NCI-H774 (cell line): ENCODE measurements around the gene ZGPAT.

Experiments used
- DNase-seq: peaks from one replicate; lab custom pipeline; 2025; lab: John Stamatoyannopoulos, UW

Gene ZGPAT

DNA sequence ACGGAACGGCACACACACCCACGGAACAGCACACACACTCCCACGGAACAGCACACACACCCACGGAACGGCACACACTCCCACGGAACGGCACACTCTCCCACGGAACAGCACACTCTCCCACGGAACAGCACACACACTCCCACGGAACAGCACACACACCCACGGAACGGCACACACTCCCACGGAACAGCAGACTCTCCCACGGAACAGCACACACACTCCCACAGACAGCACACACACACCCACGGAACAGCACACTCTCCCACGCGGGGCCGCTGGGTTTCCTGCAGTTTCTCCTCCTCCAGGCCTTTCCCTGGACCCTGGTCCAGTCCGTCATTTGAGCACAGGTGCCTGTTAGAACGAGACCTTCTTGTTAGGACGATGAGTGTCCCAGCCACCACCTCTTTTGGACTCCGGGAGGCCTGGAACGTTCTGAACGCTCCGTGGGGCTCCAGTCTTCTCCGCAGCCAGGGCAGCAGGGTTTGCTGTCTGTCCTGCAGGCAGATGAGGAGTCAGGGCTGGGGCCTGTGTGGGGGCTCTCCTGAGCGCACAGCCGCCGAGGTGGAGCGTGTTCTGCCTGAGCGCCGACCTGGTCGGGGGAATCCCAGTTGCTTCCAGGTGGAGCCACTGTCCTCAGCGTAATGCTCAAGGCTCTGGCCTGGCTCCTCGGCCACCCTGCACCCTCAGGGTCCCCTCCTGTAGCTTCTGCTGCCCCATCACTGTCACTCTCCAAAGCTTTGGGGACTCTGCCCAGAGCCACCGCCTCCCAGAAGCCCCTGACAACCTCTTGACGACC, 29.0 kb upstream of the ZGPAT start:
- DNase-seq = no peak

DNA sequence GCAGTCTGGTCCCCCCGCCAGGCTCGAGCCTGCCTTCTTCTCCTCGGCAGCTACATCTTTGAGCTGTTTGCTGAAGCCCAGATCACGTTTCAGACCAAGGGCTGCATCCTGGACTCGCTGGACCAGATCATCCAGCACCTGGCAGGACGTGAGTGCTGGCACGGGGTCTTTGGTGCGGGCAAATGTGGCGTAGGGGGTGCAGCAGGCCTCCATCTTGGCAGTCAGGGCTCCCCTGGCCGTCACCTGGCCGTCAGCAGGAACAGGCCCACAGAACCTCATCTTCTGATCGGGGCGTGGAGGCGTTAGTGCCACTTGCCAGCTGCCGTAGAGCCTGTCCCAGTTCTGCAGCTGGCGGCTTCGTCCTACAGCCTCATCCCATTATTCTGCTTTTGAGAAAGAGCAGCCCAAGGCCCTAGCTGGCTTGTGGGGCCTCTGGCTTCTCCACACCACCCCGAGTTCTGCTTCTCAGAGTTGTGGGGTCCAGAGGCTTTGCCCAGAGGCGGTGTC, 28.0 kb upstream of the ZGPAT start:
- no peak for DNase-seq

DNA sequence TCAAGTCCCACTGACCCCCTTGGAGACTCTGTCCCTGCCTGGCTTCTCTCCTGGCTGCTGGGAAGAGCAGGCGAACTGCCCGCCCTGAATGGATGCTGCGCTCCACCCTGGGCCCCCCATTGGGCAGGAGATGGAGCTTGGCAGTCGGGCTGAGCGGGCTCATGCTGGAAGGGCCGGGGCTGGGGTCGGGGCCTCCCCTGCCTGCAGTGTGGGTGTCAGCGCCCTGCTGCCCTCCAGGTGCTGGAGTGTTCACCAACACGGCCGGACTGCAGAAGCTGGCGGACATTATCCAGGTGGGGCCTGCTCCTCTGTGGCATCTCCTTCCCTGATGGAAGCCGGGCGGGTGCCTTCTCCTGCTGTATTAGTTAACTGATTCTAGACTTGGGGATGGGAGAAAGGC, 27.4 kb upstream of the ZGPAT start:
- no peak for DNase-seq

DNA sequence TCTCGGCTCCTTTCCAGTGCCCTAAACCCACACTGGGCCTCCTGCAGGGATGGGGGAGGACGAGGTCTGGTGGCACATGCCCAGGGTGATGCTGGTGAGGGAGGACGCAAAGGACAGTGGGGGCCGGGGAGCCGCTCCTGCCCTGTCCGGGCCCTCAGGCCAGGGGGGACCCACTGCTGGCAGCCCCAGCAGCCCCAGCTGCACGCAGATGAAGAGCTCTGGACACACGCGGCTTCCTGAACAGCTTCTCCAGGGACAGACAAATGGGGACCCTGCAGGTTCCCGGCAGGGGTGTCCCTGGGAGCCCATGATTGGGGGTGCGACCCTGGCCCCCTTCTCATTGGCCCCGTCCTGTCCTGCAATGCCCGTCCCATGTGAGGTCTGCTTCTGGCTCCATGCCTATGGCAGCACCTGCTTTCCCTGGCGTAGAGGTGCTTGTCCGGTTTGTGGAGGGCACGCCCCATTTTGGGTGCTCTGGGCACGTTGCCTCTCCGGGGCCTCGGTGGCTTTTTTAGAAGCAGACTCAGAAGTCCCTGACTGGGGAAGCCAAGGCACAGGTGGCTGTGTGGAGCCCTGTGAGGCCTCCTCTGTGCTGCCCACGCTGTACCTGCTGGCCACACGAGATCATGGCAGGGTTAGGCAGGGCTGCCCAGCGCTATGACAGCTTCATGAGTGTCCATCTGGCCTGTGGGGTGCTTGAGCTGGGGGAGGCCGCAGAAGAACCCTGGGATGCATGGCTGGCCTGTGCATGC, 26.8 kb upstream of the ZGPAT start:
- DNase-seq = no peak

DNA sequence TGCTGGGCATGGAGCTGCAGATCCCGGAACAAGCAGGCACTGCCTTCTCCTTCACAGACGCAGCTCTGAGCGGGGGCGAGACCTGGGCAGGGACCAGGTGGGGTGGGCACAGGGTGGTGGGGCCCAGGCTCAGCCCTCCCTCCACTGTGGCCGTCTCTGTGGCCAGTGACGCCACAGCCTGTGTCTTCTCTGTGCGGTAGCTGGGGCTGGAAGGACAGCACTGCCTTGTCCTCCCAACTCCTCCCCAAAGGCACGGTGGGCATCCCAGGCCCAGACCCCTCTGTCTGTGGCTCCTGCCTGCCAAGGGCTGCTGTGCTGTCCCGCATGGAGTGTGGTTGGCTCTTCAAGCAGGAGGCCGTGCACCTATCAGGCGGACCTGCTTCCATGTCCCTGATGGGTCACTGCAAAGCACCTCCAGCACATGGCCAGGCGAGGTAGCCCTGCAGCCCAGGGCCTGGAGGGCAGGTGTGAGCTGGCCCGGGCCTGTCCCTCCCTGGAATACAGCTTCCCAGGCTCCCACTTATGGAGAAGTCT, 26.2 kb upstream of the ZGPAT start:
- DNase-seq = no peak

DNA sequence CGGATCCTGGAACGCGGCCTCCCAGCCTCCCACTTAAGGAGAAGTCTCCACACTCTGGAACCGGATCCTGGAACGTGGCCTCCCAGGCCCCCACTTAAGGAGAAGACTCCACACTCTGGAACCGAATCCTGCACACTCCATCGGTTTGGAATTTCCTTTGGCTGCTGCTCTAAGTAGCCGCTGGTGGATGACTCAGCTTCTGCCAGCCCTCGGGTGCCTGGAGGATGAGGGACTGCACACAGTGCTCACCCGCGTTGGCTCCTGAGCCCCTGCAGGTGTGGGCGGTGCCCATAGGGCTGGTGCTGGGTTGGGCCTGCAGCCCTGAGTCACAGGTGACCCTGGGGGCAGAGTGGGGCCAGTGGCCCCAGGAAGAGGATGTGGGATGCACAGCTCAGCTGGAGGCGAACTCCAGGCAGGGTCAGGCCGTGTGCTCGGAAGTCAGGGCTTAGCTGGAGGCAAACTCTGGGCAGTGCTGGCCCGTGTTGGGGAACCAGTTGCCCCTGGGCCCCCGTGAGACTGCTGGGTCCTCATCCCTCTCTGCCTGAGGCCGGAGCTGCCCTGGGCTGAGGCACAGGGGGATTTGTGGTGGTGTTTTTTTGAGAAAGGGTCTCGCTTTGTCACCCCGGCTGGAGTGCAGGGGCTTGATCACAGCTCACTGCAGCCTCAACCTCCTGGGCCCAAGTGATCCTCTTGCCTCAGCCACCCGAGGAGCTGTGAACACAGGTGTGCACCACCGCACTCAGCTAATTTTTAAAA, 25.3 kb upstream of the ZGPAT start:
- DNase-seq = no peak

DNA sequence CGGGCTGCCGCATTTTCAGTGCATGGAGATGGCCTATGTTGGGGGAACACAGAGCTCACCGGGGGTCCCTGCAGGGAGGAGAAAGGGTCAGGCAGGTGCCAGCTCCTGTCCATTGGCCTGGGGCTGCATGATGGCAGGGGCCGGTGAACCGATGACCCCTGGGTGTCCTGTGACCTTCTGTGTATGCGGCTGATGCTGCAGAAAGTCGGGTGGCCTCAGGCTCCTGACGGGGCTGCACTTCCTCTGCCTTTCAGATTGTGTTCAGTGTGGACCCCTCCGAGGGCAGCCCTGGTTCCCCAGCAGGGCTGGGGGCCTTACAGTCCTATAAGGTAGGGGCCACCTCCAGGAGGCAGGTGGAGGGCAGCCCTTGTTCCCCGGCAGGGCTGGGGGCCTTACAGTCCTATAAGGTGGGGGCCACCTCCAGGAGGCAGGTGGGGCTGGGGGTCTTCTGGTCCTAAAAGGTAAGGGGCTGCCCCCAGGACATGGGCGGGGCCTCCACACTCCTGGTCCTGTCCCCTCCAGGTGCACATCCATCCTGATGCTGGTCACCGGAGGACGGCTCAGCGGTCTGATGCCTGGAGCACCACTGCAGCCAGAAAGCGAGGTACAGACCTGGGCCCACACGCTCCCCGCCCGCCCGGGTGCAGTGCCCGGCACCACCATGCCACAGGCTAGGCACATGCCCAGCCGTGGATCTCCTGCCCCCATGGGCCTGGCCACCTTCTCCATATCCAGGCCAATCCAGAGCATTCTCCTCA, 22.4 kb upstream of the ZGPAT start:
- no peak for DNase-seq

DNA sequence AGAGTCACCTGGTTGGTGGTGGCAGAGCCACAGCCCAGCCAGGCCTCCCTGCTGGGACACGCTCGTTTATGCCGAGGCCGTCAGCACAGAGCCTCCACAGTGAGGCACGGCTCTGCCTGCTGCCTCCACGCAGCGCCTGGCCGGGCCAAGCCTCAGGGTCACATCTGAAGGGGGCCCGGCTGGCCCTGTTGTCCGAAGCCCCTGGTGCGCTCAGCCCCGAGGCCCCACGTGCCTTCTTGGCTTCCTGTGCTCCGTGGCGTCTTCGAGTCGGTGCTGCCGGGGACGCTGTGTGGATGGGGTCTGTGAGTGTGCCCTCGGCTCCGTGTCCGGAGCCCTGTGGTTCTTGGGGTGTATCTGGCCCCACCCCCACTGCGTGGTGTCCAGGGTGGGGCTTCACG, 21.7 kb upstream of the ZGPAT start:
- no peak for DNase-seq

DNA sequence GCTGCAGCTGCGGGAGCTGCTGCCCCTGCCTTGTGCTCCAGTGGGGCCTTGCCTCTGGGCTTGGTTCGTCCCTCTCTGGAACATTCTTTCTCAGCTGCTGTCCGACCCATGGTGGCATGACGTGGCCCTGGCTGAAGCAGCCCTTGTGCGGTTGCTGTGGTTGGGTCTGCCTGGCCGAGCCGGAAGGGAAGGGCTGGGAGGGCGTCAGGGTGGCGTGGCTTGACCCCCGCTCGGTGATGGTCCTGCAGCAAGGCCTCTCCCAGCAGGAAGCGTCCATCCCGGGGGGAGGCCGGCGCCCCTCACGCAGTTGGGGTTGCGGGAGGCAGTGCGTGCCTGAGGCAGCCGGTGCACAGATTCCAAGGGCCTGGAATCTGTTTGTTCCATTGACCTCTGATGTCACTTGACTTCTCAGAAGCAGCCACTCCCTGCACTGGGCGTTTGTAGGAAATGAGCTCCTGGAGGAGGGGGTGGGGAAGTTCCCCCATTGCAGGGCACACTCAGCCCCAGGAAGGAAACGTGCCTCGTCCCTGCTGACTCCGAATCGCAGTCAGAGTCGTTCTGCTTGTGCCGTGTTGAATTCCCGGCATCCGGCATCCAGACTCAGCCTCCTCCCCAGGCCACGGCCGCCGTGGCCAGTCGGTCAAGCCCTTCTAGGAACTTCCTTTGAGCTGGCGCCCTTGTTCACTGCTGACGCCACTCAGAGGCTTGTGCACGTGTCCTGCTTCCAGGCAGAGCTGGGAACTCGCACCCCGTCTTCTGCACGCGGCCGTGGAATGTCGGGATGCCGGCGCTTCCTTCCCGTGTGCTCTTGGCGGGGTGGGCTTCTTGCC, 21.1 kb upstream of the ZGPAT start:
- DNase-seq = no peak

DNA sequence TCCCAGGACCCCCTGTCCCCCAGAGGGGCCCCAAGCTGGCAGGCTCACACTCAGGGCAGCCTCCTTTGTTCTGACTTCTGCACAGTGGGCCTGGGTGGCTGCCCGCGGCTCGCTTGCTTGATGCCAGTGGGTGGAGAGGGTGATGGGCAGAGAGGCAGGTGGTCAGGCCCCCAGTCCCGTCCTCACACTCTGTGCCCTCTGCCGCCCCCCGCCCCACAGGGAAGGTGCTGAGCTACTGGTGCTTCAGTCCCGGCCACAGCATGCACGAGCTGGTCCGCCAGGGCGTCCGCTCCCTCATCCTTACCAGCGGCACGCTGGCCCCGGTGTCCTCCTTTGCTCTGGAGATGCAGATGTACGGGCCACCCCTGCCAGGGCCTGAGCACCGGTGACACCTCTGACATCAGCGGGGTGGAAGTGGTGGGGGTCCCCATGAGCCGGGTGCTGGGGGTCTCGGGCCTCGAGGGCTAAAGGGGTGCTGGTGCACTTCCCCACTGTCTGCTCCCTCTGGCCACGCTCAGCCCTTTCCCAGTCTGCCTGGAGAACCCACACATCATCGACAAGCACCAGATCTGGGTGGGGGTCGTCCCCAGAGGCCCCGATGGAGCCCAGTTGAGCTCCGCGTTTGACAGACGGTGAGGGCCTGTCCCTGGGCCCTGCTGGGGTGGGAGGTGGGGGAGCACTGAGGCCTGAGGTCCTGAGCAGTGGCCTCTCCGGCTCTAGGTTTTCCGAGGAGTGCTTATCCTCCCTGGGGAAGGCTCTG, 20.2 kb upstream of the ZGPAT start:
- no peak for DNase-seq

DNA sequence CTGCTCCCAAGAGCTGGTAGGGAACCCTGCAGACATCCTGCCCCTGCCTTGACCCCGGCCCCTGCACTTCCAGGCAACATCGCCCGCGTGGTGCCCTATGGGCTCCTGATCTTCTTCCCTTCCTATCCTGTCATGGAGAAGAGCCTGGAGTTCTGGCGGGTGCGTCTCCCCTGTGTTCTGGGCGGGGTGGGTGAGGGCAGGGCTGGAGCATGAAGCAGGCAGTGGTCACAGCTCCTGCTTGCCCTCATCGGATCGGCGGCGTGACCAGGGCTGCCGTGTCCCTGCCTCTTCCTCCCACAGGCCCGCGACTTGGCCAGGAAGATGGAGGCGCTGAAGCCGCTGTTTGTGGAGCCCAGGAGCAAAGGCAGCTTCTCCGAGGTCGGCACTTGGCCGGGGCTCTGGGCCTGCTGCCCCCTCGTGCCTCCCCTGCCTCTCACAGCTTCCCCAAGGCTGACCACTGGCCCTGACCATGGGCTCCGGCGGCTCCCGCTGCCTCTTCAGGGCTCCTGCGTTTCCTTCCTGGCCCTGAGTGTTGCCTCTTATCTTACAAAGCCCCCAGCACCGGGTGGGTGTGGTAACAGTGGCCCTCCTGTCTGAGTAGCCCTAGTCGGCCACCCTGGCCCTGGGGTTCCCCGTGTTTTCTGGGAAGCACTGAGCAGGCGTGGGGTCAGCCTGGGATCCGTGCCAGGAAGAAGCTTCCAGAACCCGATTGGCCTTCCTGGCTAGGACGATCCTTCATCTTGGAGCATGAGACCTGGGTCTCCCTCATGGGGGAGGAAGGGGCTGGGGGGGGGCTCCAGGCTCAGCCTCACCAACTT, 19.4 kb upstream of the ZGPAT start:
- no peak for DNase-seq

DNA sequence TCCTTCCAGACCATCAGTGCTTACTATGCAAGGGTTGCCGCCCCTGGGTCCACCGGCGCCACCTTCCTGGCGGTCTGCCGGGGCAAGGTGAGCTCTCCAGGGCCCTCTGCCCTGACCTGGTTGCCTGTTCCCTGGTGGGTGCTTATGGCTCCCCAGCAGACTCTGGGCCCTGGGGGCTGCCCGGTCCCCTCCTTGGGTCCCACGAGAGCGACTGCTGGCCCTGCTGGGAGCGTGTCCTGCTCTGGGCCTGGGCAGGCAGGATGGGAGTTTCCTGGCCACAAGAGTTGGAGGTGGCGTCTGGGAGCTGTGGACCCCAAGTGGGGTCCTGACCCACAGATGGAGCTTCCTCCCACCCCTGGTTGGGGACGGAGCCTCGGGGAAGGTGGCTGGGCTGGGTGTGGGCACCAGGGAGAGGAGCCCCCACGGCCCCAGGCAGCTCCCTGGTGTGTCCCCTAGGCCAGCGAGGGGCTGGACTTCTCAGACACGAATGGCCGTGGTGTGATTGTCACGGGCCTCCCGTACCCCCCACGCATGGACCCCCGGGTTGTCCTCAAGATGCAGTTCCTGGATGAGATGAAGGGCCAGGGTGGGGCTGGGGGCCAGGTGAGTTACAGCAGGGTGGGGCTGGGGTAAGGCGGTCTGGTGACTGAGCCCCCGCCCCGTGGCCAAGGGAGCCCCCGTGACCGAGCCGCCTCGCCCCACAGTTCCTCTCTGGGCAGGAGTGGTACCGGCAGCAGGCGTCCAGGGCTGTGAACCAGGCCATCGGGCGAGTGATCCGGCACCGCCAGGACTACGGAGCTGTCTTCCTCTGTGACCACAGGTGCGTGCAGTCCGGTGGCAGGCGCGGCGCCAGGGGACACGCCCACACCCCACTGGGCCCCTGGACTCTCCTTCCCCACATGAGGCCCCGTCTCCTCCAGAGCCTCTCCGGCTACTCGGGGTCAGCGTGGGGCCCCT, 18.5 kb upstream of the ZGPAT start:
- no peak for DNase-seq

DNA sequence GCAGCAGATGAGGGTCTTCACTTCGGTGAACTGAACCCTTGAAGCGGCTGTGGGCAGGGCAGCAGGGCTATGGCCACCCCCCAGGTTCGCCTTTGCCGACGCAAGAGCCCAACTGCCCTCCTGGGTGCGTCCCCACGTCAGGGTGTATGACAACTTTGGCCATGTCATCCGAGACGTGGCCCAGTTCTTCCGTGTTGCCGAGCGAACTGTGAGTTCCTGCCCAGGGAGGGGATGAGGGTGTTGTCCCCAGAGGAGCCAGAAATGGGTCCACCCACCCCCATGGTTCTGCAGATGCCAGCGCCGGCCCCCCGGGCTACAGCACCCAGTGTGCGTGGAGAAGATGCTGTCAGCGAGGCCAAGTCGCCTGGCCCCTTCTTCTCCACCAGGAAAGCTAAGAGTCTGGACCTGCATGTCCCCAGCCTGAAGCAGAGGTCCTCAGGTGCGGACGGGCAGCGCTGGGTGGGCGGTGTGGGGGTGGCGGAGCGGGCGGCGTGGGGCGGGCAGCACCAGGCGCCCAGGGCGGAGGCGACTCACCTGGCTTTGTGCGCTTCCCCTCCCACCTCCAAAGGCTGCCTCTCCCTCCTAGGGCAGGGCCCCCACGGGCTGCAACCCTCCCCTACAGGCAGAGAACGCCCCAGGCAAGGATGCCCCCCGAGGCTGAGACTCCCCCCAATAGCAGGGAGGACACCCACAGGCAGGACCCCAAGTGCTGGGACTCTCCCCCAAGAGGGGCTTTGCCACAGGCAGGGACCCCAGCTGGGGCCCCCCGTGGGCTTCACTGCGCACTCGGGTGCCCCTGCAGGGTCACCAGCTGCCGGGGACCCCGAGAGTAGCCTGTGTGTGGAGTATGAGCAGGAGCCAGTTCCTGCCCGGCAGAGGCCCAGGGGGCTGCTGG, 17.6 kb upstream of the ZGPAT start:
- no peak for DNase-seq

DNA sequence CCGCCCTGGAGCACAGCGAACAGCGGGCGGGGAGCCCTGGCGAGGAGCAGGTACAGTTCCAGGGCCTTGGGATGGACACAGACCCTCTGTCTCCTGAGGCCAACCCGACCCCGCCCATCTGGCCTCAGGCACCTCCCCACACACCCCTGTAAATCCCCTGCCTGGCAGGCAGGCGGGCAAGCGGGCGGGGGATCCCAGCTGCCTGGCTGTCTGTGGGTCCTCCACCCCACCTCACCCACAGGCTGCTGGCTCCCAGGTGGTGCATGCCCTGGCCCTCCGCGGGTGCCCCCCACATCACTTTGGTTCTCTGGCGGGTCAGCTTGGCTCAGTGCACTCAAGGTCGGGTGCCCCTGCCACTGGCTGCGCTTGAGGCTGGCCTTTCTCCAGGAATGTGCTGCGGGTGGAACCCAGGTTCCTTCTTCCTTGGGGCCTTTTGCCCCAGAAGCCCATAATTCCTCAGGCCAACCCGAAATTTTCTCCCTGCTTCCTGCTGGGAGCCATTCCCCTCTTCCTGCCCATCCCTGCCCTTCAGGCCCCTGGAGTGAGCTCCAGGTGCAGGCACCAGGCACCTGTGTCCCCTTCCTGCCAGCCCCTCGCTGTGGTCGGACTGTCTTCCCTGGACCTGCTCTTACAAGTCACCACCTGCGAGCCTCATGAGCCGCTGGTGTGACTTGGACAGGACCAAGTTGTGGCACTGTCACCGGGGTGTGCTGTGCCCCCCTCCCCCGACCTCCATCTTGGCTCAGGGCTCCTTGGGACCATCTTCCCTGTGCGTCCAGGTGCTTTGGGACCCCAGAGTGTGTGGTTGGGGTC, 16.7 kb upstream of the ZGPAT start:
- DNase-seq = no peak

DNA sequence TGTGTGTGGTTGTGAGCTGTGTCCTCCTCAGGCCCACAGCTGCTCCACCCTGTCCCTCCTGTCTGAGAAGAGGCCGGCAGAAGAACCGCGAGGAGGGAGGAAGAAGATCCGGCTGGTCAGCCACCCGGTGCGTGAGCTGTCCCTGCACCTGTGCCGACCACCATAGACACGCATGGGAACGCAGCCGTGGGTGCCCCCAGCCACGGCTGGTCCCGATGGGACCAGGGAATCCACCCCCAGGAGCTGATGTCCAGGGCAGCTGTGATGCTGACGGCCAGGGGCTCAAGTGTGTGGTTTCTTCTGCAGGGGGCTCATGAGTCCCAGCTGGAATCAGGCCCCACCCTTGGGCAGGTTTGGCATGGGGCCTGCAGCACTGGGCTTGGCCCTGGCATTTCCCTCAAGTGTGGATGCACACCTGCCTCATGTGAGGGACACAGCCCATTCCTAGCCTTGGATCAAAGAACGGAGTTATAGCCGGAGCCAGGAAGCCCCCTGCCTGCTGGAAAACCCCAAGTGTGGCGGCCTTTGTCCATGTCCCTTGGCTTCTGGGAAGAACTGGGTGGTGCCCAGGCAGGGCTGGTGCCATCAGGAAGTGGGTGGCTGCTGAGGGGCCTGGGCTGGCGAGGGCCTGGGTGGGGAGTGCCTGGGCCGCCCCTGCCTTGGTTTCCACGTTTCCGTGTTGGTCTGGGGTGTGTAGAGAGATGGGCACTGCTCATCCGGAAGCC, 16.0 kb upstream of the ZGPAT start:
- DNase-seq = no peak
